ENCODE data around the gene INSR. TPM values are rescaled to one million over a fixed set of nuclear protein-coding genes. Genes with fewer than 3 reads are reported as not detected.
"Not testable (repeated sequence)": the region's sequence is repeated elsewhere in the genome, so short reads cannot be mapped to it uniquely, and the experiment has no call there.

Gene INSR
- polyA plus RNA-seq, 1 donor from 2014 or later = 0.53 TPM

DNA sequence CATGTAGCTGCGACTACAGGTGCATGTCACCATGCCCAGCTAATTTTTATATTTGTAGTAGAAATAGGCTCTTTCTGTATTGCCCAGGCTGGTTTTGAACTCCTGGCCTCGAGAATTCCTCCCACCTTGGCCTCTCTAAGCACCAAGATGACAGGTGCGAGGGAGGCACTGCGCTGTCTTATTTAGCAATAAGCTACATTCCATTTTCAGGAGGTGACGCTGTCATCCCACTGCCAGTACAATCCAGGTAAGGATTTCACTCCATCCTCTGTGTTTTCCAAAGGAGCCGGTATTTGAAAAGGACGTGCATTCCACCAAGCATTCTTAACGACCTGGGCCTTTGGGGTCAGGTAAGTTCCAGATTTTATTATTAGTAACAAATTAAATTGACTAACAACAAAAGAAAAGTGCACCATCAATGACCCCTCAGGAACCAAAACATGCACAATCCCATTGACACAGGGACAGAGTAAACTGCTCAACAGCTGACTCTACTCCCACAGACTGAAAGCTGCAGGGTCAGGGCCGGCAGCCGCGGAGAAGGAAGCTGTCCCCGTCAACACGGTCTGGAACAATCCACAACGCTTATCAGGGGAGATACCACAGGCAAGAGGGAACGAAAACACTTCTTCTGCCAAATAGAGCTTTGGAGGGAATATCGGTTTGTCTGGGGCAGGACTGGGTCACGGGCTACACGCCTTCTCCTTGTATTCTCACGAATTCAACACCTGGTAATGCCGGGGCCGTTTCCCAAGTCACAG, 82.8 kb downstream of the INSR start:
- H3K27me3 Mint-ChIP-seq = peaks cover 20% of the 10 kb centered on the region

DNA sequence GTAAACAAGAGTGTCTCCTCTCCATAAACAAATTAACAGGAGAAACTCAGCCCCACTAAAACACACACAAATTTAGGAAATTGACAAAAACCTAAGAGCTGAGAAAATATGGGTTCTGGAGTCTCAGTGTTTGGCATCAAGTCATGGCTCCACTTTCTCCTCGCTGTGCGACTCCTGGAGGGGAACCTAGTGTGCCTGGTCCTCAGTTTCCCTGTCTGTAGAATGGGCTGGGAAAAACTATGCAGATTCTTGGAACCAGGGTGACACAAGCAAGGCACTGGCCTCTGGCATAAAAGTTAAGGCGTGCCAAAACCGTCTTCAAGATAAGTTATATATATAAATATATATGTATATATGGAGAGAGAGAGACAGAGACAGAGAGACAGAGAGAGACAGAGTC, 83.9 kb downstream of the INSR start:
- Mint-ChIP-seq H3K9me3 (peaks cover 0 to 2% (median 0%) of the 10 kb centered on the region in 3 donors), H3K4me3 (no peak overlapping the region), H3K4me1 (peaks cover 10 to 16% (median 14%) of the 10 kb centered on the region in 3 donors), H3K27me3 (peaks cover 16% of the 10 kb centered on the region), H3K27ac (no peak overlapping the region), H3K36me3 (no peaks in the 10 kb centered on the region)

More for the DNA sequence above, 82.8 kb downstream of the INSR start:
- H3K4me3 Mint-ChIP-seq = no peak overlapping the region
- peaks cover 10 to 16% (median 14%) of the 10 kb centered on the region in 3 donors for H3K4me1 Mint-ChIP-seq
- no peaks in the 10 kb centered on the region for H3K36me3 Mint-ChIP-seq
- H3K27ac Mint-ChIP-seq = no peak overlapping the region
- peaks cover 0 to 2% (median 0%) of the 10 kb centered on the region in 3 donors for H3K9me3 Mint-ChIP-seq

DNA sequence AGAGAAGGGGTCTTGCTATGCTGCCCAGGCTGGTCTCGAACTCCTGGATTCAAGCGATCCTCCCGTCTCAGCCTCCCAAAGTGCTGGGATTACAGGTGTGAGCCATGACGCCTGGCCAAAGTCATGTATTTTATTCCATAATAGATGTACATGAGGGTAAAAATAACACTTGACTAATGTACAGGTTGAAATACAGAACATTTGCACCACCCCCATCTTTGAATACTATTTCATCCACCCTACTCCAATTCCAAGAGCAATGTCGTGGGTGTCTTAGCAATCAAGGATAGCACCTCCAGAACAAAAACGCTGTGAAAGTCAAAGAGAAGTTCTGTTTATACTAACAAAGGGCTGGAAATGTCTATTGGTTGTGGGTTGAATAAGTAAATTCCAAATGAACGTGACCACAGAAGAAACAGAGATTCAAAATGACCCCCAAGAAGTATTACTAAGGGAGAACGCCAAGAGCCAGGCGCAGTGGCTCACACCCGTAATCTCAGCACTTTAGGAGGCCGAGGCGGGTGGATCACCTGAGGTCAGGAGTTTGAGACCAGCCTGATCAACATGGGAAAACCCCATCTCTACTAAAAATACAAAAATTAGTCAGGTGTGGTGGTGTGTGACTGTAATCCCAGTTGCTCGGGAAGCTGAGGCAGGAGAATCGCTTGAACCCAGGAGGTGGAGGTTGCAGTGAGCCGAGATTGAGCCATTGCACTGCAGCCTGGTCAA, 84.5 kb downstream of the INSR start:
- H3K4me3 Mint-ChIP-seq = peak overlapping the region in 1 of 4 donors; percentile 25

DNA sequence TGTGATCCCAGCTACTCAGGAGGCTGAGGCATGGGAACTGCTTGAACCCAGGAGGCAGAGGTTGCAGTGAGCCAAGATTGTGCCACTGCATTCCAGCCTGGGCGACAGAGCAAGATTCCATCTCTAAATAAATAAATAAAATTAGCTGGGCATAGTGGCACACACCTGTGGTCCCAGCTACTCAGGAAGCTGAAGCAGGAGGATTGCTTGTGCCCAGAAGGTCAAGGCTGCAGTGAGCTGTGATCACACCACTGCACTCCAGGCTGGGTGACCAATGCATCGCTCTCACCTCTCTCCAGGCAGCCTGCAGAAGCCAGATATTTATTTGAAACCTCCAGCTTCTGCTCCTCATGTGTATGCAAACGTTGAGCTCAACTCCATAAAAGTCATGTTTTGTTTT, 85.2 kb downstream of the INSR start:
- not testable (repeated sequence) for H3K36me3 Mint-ChIP-seq, H3K9me3 Mint-ChIP-seq, H3K4me3 Mint-ChIP-seq, H3K27ac Mint-ChIP-seq
- H3K4me1 Mint-ChIP-seq = peaks cover 10 to 14% (median 12%) of the 10 kb centered on the region in 3 donors
- H3K27me3 Mint-ChIP-seq = peaks cover 19% of the 10 kb centered on the region

More for the DNA sequence above, 84.5 kb downstream of the INSR start:
- not testable (repeated sequence) for H3K9me3 Mint-ChIP-seq, H3K36me3 Mint-ChIP-seq, H3K27ac Mint-ChIP-seq
- Mint-ChIP-seq H3K27me3 (peaks cover 15% of the 10 kb centered on the region), H3K4me1 (peaks cover 10 to 16% (median 12%) of the 10 kb centered on the region in 3 donors)

DNA sequence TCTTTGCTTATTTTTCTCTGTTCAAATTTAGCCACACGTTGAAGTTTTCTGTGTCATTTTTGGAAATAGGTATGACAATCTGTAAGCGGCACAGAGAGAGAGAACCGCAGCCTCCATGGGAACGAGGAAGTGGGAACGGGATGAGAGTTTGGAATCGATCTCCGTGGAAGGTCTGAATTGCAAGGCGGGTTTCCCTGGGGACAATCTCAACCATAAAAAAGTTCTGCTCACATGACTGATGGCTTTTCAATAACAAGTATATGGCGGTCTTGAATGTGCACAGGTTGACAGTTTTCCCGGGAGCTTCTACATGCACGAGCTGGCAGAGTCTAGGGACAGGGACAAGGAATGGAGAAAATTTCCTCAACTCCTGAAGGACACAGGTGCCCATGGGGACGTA, 90.9 kb downstream of the INSR start:
- Mint-ChIP-seq H3K36me3 (no peaks in the 10 kb centered on the region), H3K27me3 (peaks cover 27% of the 10 kb centered on the region), H3K27ac (no peak overlapping the region), H3K4me3 (peak overlapping the region in 1 of 4 donors; percentile 20), H3K9me3 (peaks cover 0 to 2% (median 0%) of the 10 kb centered on the region in 3 donors), H3K4me1 (peaks cover 4 to 12% (median 5%) of the 10 kb centered on the region in 3 donors)

DNA sequence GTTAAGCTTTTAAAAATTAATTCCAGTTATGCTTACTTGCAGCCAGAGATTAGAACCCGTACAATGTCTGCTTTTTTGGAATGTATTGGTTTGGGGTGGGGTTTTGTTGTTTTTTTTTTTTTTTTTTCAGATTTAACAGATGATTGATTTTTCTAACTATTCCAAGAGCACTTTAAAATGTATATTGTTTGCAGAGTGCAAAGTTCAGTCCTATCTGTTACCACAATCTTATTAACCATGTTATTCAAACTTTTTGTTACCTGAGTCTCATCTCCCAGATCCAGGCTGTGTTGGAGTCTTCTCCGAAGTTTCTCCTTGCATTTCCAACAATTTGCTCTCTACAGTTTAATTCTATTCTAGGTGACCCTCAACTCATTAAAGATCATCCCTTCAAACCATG, 91.3 kb downstream of the INSR start:
- H3K27ac Mint-ChIP-seq = no peak overlapping the region

DNA sequence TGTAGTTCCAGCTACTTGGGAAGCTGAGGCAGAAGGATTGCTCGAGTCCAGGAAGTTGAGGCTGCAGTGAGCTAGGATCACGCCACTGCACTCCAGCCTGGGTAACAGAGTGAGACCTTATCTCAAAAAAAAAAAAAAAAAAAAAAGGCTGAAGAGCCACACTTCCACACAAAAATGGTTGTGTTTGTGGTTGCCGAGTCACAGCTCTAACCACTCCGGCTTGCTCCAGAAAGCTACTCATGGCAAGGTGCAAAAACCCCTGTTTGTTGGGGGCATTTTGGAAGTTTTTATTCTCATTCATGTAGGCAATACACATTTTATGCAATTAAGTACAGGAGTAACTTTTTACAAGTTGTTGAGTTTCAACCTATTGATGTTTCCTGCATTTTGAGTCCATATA, 93.5 kb downstream of the INSR start:
- H3K4me1 Mint-ChIP-seq = peaks cover 5 to 8% (median 7%) of the 10 kb centered on the region in 3 donors
- no peaks in the 10 kb centered on the region for H3K9me3 Mint-ChIP-seq
- no peaks in the 10 kb centered on the region for H3K36me3 Mint-ChIP-seq
- no peak overlapping the region for H3K27ac Mint-ChIP-seq
- H3K4me3 Mint-ChIP-seq = no peak overlapping the region
- H3K27me3 Mint-ChIP-seq = peaks cover 24% of the 10 kb centered on the region

More for the DNA sequence above, 91.3 kb downstream of the INSR start:
- Mint-ChIP-seq H3K36me3 (no peaks in the 10 kb centered on the region), H3K27me3 (peaks cover 24% of the 10 kb centered on the region), H3K4me1 (peaks cover under 1 to 7% (median under 1%) of the 10 kb centered on the region in 3 donors), H3K4me3 (no peak overlapping the region), H3K9me3 (no peaks in the 10 kb centered on the region)

DNA sequence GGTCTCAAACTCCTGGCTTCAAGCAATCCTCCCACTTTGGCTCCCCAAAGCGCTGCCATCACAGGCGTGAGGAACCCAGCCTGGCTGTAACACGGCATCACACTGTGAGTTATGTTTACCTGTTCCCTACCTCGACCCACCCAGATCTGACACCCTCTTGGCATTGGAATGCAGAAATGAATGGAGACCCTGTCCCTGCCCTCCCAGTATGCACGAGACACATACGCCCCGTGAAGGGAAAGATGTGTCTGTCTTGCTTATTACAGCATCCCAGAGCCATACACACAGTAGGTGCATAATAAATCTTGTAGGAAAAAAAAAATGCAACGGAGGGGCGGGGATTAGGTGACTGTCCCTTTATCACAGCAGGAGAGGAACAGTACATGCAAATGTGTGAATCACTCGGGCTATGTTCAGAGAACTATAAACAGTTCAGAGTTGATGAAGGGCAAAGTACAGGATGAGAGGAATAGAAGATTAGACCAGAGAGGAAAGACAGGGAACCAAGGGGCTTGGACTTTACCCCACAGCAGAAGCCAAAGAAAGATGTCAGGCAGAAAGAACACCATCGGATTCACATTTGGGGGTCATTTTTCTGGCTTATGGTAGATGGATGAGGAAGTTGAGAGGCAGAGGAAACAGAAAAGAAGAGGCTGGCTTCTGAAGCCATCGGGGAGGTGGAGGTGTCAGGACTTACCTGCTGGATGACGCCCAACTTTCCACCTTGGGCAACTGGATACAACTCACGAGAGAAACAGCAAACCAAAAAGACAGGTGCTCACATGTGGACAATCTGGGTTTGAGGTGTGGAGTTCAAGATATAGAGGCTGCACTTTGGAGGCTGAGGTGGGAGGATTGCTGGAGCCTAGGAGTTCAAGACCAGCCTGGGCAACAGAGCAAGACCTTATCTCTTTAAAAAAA, 94.3 kb downstream of the INSR start:
- H3K27ac Mint-ChIP-seq = peak overlapping the region in 1 of 3 donors; percentile 55
- peaks cover 21% of the 10 kb centered on the region for H3K27me3 Mint-ChIP-seq
- H3K9me3 Mint-ChIP-seq = no peaks in the 10 kb centered on the region

DNA sequence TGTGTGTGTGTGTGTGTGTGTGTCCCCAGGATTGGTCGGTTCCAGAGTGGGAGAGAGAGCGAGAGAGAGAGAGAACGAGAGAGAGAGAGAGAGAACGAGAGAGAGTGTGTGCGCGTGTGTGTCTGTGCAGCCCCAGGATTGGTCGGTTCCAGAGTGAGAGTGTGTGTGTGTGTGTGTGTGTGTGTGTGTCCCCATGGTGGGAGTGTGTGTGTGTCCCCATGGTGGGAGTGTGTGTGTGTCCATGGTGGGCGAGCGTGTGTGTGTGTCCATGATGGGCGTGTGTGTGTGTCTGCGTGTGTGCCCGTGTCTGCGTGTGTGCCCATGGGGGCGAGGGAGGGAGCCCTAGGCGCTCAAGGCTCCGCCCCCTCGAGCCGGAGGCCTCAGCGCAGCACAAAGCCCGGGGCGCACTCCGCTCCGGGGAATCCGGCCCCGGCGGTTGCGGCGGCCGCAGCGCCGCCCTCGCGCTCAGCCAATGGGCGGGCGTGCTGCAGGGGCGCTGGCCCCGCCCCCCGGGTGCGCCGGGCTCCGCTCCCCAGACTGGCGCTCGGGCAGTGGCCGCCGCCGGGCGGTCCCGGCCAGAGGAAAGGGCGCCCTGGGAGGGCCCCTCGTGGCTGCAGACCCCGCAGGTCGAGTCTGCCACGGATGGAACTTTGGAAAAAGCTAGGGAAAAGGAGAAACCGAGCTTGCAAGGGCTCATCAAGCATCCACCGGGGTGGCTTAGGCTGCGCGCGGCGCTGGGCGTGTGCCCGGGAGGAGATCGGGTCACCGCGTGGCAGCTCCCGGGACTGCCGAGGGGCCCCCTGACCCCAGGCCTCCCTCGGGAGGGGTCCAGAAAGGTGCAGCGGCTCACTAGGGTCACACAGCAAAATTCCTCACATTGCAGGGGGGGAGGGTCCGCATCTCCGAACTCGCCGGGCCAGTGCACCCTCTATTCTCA, 96.2 kb downstream of the INSR start:
- Mint-ChIP-seq H3K9me3 (no peaks in the 10 kb centered on the region), H3K27ac (peak overlapping the region; percentile 76 to 99 (median 87)), H3K4me1 (peaks cover 5 to 8% (median 7%) of the 10 kb centered on the region in 3 donors), H3K4me3 (peak overlapping the region; percentile 81 to 97 (median 96)), H3K36me3 (no peaks in the 10 kb centered on the region), H3K27me3 (peaks cover 17% of the 10 kb centered on the region)

More for the DNA sequence above, 94.3 kb downstream of the INSR start:
- peak overlapping the region in 3 of 4 donors; percentile 6 to 97 (median 23) for H3K4me3 Mint-ChIP-seq
- H3K4me1 Mint-ChIP-seq = peaks cover 5 to 8% (median 7%) of the 10 kb centered on the region in 3 donors
- no peaks in the 10 kb centered on the region for H3K36me3 Mint-ChIP-seq

DNA sequence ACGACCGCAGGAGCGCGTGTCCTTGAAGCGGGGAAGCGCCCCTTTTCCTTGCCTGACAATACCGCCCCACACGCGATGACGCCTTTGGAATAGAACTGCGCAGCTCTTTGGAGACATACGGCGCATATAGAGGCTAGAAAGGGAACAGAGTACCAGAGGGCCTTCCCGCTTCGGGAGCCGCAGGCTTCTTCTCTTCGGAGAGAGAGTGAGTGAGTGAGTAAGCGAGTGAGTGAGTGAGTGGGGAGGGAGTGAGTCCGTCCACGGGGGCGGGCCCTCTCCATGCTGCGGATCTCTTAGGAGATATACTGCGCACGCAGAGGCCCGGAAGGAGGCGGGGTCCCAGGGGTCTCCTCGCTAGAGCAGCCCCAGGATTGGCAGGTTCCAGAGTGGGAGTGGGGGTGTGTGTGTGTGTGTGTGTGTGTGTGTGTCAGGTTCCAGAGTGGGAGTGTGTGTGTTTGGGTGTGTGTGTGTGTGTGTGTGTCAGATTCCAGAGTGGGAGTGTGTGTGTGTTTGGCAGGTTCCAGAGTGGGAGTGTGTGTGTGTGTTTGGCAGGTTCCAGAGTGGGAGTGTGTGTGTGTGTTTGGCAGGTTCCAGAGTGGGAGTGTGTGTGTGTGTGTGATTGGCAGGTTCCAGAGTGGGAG, 97.0 kb downstream of the INSR start:
- peak overlapping the region; percentile 80 to 99 (median 87) for H3K27ac Mint-ChIP-seq
- no peaks in the 10 kb centered on the region for H3K9me3 Mint-ChIP-seq
- peaks cover 17% of the 10 kb centered on the region for H3K27me3 Mint-ChIP-seq
- peak overlapping the region; percentile 81 to 97 (median 96) for H3K4me3 Mint-ChIP-seq
- H3K36me3 Mint-ChIP-seq = no peaks in the 10 kb centered on the region
- peaks cover 7 to 13% (median 11%) of the 10 kb centered on the region in 3 donors for H3K4me1 Mint-ChIP-seq

DNA sequence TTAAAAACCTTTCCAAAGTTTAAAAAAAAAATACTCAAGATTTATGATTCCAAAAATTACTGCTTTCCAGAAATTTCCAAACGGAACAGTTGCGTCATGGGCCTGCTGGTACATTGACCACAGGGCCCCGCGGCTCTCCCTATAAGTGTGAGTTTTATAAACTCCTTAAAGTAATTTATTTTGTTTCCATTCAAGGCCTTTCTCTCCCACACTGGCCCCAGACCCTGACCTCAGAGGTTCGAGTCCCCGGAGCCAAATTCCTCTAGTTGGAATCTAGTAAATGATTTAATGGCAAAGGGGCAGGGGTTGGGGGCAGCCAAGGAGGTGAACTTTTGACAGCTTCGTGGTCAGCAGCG, 97.5 kb downstream of the INSR start:
- peaks cover 17% of the 10 kb centered on the region for H3K27me3 Mint-ChIP-seq
- H3K9me3 Mint-ChIP-seq = no peaks in the 10 kb centered on the region
- peak overlapping the region; percentile 81 to 97 (median 96) for H3K4me3 Mint-ChIP-seq
- H3K27ac Mint-ChIP-seq = peak overlapping the region; percentile 80 to 99 (median 87)
- peaks cover 10 to 13% (median 13%) of the 10 kb centered on the region in 3 donors for H3K4me1 Mint-ChIP-seq
- no peaks in the 10 kb centered on the region for H3K36me3 Mint-ChIP-seq

DNA sequence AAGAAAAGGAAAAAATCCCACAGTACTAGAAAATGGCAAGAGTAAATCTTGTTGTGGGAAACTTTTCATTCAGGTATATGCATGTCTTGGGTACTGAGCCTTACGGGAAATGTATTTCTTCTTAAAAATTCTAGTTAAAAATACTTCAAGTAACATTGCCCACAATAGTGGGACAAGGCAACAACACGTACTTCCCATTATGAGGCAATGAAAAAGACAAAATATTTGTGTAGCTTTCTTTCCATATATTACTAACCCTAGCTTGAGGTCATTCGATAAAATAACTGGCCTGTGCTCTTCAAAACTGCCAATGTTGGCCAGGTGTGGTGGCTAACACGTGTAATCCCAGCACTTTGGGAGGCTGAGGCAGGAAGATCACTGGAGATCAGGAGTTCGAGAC, 99.2 kb downstream of the INSR start:
- Mint-ChIP-seq H3K27me3 (peaks cover 17% of the 10 kb centered on the region), H3K4me3 (no peak overlapping the region), H3K36me3 (no peaks in the 10 kb centered on the region), H3K9me3 (no peaks in the 10 kb centered on the region), H3K27ac (no peak overlapping the region), H3K4me1 (peaks cover 12 to 13% (median 12%) of the 10 kb centered on the region in 3 donors)

DNA sequence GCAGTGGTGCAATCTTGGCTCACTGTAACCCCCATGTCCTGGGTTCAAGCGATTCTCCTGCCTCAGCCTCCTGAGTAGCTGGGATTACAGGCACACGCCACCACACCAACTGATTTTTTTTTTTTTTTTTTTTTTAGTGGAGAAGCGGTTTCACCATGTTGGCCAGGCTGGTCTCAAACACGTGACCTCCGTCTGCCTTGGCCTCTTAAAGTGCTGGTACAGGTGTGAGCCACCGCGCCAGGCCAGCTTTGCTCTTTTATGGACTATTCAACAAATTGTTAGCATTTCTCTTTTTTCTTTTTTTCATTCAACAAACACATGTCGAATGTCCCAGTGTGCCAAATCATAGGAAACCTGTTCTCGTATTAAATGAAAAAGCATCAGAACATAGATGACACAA, 99.6 kb downstream of the INSR start:
- Mint-ChIP-seq H3K36me3 (no peaks in the 10 kb centered on the region), H3K27ac (peak overlapping the region in 1 of 3 donors; percentile 31), H3K4me1 (peaks cover 8 to 13% (median 12%) of the 10 kb centered on the region in 3 donors), H3K4me3 (no peak overlapping the region), H3K27me3 (peaks cover 17% of the 10 kb centered on the region), H3K9me3 (no peaks in the 10 kb centered on the region)
